ENCODE results near the gene NR2F1.

The NR2F1 gene

DNA sequence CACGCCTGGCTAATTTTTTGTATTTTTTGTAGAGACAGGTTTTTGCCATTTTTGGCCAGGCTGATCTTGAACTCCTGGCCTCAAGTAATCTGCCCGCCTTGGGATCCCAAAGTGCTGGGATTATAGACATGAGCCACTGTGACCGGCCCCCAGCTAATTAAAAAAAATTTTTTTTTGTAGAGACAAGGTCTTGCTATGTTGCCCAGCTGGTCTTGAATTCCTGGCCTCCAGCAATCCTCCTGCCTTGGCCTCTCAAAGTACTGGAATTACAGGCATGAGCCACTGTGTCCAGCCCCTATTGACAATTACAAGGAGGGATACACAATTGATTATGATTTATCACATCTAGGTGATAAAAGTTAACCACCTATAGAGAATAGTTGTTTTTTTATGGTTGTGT, 59.5 kb downstream of the NR2F1 start:
- DNase-seq = no peak

Measured in right forelimb (tissue), 1 donor.